IPS-NIHi7 (cell line): ENCODE data around the gene PRDM12.
A peak's percentile ranks its signal among the peaks of the same experiment; 100 is the strongest.

ENCODE experiments used
- DNase-seq: peaks from one replicate; pipeline ENCODE4 v3.0.0; 2012; ENCODE audit warnings: mixed read lengths; ENCODE audit errors: extremely low spot score

The PRDM12 gene

GRCh38 chr9:130664251-130665028 is at the start of gene PRDM12:
Gene PRDM12, plus strand, starts transcription at chr9:130664594. Its CDS starts 60 bp downstream, at chr9:130664654.
- peak; percentile 38 for DNase-seq

GRCh38 chr9:130616451-130616850 is 47.9 kb upstream of the PRDM12 start:
- no peak for DNase-seq

- no peak for DNase-seq
These were observed 40.9 kb upstream of the PRDM12 start for GRCh38 chr9:130623466-130623865.

- no peak for DNase-seq
These were observed 40.2 kb upstream of the PRDM12 start for GRCh38 chr9:130624154-130624553.

- no peak for DNase-seq
These were observed 38.0 kb upstream of the PRDM12 start for GRCh38 chr9:130626249-130626996.

GRCh38 chr9:130627051-130627450 is 37.3 kb upstream of the PRDM12 start:
- no peak for DNase-seq

GRCh38 chr9:130627896-130628792 is 36.2 kb upstream of the PRDM12 start:
- no peak for DNase-seq

- DNase-seq = no peak
These were observed 34.8 kb upstream of the PRDM12 start for GRCh38 chr9:130629443-130630070.

- no peak for DNase-seq
These were observed 34.3 kb upstream of the PRDM12 start for GRCh38 chr9:130630071-130630450.

GRCh38 chr9:130630506-130631330 is 33.7 kb upstream of the PRDM12 start:
- DNase-seq = no peak

- DNase-seq = no peak
These were observed 32.9 kb upstream of the PRDM12 start for GRCh38 chr9:130631331-130632080.

- no peak for DNase-seq
These were observed 32.2 kb upstream of the PRDM12 start for GRCh38 chr9:130632081-130632710.

GRCh38 chr9:130632841-130633240 is 31.6 kb upstream of the PRDM12 start:
- no peak for DNase-seq

- DNase-seq = no peak
These were observed 30.8 kb upstream of the PRDM12 start for GRCh38 chr9:130633336-130634190.

GRCh38 chr9:130634191-130634768 is 30.1 kb upstream of the PRDM12 start:
- no peak for DNase-seq

GRCh38 chr9:130634801-130635200 is 29.6 kb upstream of the PRDM12 start:
- DNase-seq = no peak

- no peak for DNase-seq
These were observed 29.1 kb upstream of the PRDM12 start for GRCh38 chr9:130635306-130635705.
